CD14-positive monocyte (primary cell): ENCODE data around the gene MPC1. TPM values are rescaled to one million over a fixed set of nuclear protein-coding genes. Genes with fewer than 3 reads are reported as not detected.

Experiments used
- DNase-seq, 3 donors: peaks; one replicate each; pipeline ENCODE4 v3.0.0-alpha.2; 2011 to 2022
- H2AFZ ChIP-seq: 2 replicates; pipeline ENCODE4 v1.6.0; 2012; ENCODE audit warnings: mild to moderate bottlenecking, low read depth, low read length, inconsistent platforms; ENCODE audit not compliant: insufficient read depth, poor library complexity, severe bottlenecking
- H3K27ac ChIP-seq, 2 donors: 1 replicate in 1 of 2; 2 replicates in 1 of 2; pipeline ENCODE4 v1.5.1; 2012 to 2013; ENCODE audit warnings: low read length in 2 of 2, control low read depth in 1 of 2, inconsistent platforms in 1 of 2, low read depth in 1 of 2, mild to moderate bottlenecking in 1 of 2
- H3K27me3 ChIP-seq, 2 donors: one replicate each; pipeline versions ENCODE4 v1.6.0 to v1.6.1; 2011 to 2013; ENCODE audit warnings: low read length in 2 of 2; ENCODE audit not compliant: control insufficient read depth in 2 of 2, insufficient read depth in 2 of 2
- H3K36me3 ChIP-seq, 2 donors: replicated peaks in 1 of 2; 1 replicate in 1 of 2; 2 replicates in 1 of 2; pipeline versions ENCODE4 v1.5.1 to v1.6.1; 2012 to 2013; ENCODE audit warnings: low read length in 2 of 2, control low read depth in 1 of 2, inconsistent platforms in 1 of 2, mild to moderate bottlenecking in 1 of 2; ENCODE audit not compliant: insufficient read depth in 2 of 2, control insufficient read depth in 1 of 2
- H3K4me1 ChIP-seq, 2 donors: 1 replicate in 1 of 2; 2 replicates in 1 of 2; pipeline versions ENCODE4 v1.5.1 to v1.6.1; 2012 to 2013; ENCODE audit warnings: low read length in 2 of 2, control low read depth in 1 of 2, inconsistent platforms in 1 of 2, mild to moderate bottlenecking in 1 of 2, moderate library complexity in 1 of 2; ENCODE audit not compliant: insufficient read depth in 2 of 2, control insufficient read depth in 1 of 2
- H3K4me2 ChIP-seq: replicated peaks from 2 replicates; pipeline ENCODE3; 2012; ENCODE audit warnings: low read length, moderate library complexity, mild to moderate bottlenecking; ENCODE audit not compliant: poor library complexity, severe bottlenecking; ENCODE audit errors: extremely low read depth
- H3K4me3 ChIP-seq, 3 experiments: fragments of 200-600 bp in 1 of 3; sonication (generic) in 1 of 3; replicated peaks in 1 of 3; 1 replicate in 2 of 3; 2 replicates in 1 of 3; pipeline ENCODE4 v1.5.1; 2011 to 2013; ENCODE audit warnings: low read length in 3 of 3, mild to moderate bottlenecking in 3 of 3, control low read depth in 2 of 3, low read depth in 2 of 3, inconsistent platforms in 1 of 3, moderate library complexity in 1 of 3
- H3K79me2 ChIP-seq: 2 replicates; pipeline ENCODE4 v1.6.0; 2012; ENCODE audit warnings: mild to moderate bottlenecking, control low read depth, inconsistent platforms, low read length, moderate library complexity; ENCODE audit not compliant: insufficient read depth
- H3K9ac ChIP-seq: 2 replicates; pipeline ENCODE4 v1.6.0; 2017; ENCODE audit warnings: low read length, mild to moderate bottlenecking; ENCODE audit not compliant: insufficient read depth, poor library complexity, severe bottlenecking
- H3K9me3 ChIP-seq, 2 donors: replicated peaks in 1 of 2; 1 replicate in 1 of 2; 2 replicates in 1 of 2; pipeline versions ENCODE4 v1.5.1 to v1.6.1; 2012 to 2013; ENCODE audit warnings: low read length in 2 of 2, control low read depth in 1 of 2; ENCODE audit not compliant: control insufficient read depth in 1 of 2, insufficient read depth in 1 of 2
- H4K20me1 ChIP-seq: 2 replicates; pipeline ENCODE4 v1.6.0; 2012; ENCODE audit warnings: mild to moderate bottlenecking, low read length, control low read depth, moderate library complexity; ENCODE audit not compliant: insufficient read depth
- H3K27ac Mint-ChIP-seq, 7 donors: one replicate each; pipeline ENCODE4 v1.8.0; 2020; ENCODE audit warnings: mild to moderate bottlenecking in 7 of 7, mixed read lengths in 7 of 7, moderate library complexity in 6 of 7, inconsistent platforms in 2 of 7
- H3K27me3 Mint-ChIP-seq, 3 donors: one replicate each; pipeline ENCODE4 v1.8.0; 2021 to 2022; ENCODE audit warnings: low read depth in 3 of 3, mild to moderate bottlenecking in 3 of 3, mixed read lengths in 3 of 3, moderate library complexity in 3 of 3, inconsistent platforms in 1 of 3
- H3K36me3 Mint-ChIP-seq, 2 donors: one replicate each; pipeline ENCODE4 v1.8.0; 2020; ENCODE audit warnings: mixed read lengths in 2 of 2, inconsistent platforms in 1 of 2, mild to moderate bottlenecking in 1 of 2
- H3K4me1 Mint-ChIP-seq: one replicate; pipeline ENCODE4 v1.8.0; 2020; ENCODE audit warnings: mild to moderate bottlenecking, mixed read lengths
- H3K4me3 Mint-ChIP-seq, 2 donors: one replicate each; pipeline ENCODE4 v1.8.0; 2020; ENCODE audit warnings: mild to moderate bottlenecking in 2 of 2, mixed read lengths in 2 of 2, moderate library complexity in 1 of 2
- H3K9me3 Mint-ChIP-seq, 7 donors: one replicate each; pipeline ENCODE4 v1.8.0; 2020 to 2022; ENCODE audit warnings: mixed read lengths in 7 of 7, mild to moderate bottlenecking in 6 of 7, moderate library complexity in 6 of 7, inconsistent platforms in 2 of 7
- CTCF ChIP-seq: fragments of 200-600 bp; IDR thresholded peaks from one replicate; pipeline ENCODE4 v1.8.0; 2022; ENCODE audit warnings: antibody characterized with exemption, mild to moderate bottlenecking
- WGBS: methylation state at CpG from one replicate; pipeline ENCODE4 v1.1.5; 2013; ENCODE audit warnings: missing lambda C conversion rate; ENCODE audit not compliant: insufficient coverage; 5-methylcytosine and 5-hydroxymethylcytosine counted together
- intact Hi-C, 2 donors: fragments of 100-400 bp; cut with micrococcal nuclease; formaldehyde crosslinking; loops; one replicate each; pipeline versions ENCODE4 v1.15.0 to v1.15.1; 2023
- polyA plus RNA-seq, 3 donors: library from polyadenylated mRNA; depleted of rRNA in 1 of 3; unstranded in 2 of 3; stranded (reverse) in 1 of 3; fragments of 300-500 nt in 2 of 3; fragments of >200 nt in 1 of 3; fragmentation: Illumina TruSeq in 2 of 3; gene quantifications; 1 replicate in 2 of 3; 2 replicates in 1 of 3; pipeline ENCODE4 v1.2.3, GENCODE V29; 2012 to 2021

MPC1 gene
- polyA plus RNA-seq, 3 donors, result 52.4 to 122 (median 104) TPM

GRCh38 chr6:166355552-166355951 is 27.2 kb downstream of the MPC1 start:
- no peak overlapping the region for H3K4me2 ChIP-seq
- H3K27ac ChIP-seq, result no peak overlapping the region
- no peak for TF ChIP-seq CTCF
- no peaks in the 10 kb centered on the region for H3K9me3 ChIP-seq
- 100% methylated on average over 1 of the region's 5 CpGs for WGBS
- H3K4me1 ChIP-seq, result peaks cover 8 to 9% of the 10 kb centered on the region in 2 donors
- H3K27me3 ChIP-seq, result no peaks in the 10 kb centered on the region
- H3K4me3 ChIP-seq, result no peak overlapping the region
- H3K36me3 ChIP-seq, result no peaks in the 10 kb centered on the region
- H3K9ac ChIP-seq, result no peak overlapping the region
- H3K27me3 Mint-ChIP-seq, result no peaks in the 10 kb centered on the region
- no peaks in the 10 kb centered on the region for H3K36me3 Mint-ChIP-seq
- no peaks in the 10 kb centered on the region for H4K20me1 ChIP-seq
- H2AFZ ChIP-seq, result no peak overlapping the region
- no peak for DNase-seq
- intact Hi-C loops, result no loop called here
- peaks cover 20% of the 10 kb centered on the region for H3K4me1 Mint-ChIP-seq
- H3K4me3 Mint-ChIP-seq, result no peak overlapping the region
- H3K27ac Mint-ChIP-seq, result no peak overlapping the region
- no peaks in the 10 kb centered on the region for H3K79me2 ChIP-seq
- H3K9me3 Mint-ChIP-seq, result peaks cover 0 to 5% (median 2%) of the 10 kb centered on the region in 7 donors

GRCh38 chr6:166354965-166355364 is 27.8 kb downstream of the MPC1 start:
- TF ChIP-seq CTCF, result no peak

More at GRCh38 chr6:166354965-166355364, 27.8 kb downstream of the MPC1 start:
- H3K4me1 Mint-ChIP-seq, result peaks cover 14% of the 10 kb centered on the region
- H3K9me3 Mint-ChIP-seq, result peaks cover 0 to 6% (median 2%) of the 10 kb centered on the region in 7 donors
- no peaks in the 10 kb centered on the region for H3K27me3 ChIP-seq
- H3K27ac ChIP-seq, result no peak overlapping the region
- no peaks in the 10 kb centered on the region for H4K20me1 ChIP-seq
- H3K36me3 ChIP-seq, result no peaks in the 10 kb centered on the region
- no peak overlapping the region for H3K4me3 Mint-ChIP-seq
- H3K36me3 Mint-ChIP-seq, result no peaks in the 10 kb centered on the region
- H3K79me2 ChIP-seq, result no peaks in the 10 kb centered on the region
- no peaks in the 10 kb centered on the region for H3K27me3 Mint-ChIP-seq
- no peak for DNase-seq
- H2AFZ ChIP-seq, result no peak overlapping the region
- intact Hi-C loops, result no loop called here
- H3K4me3 ChIP-seq, result no peak overlapping the region
- no peak overlapping the region for H3K9ac ChIP-seq
- H3K9me3 ChIP-seq, result no peaks in the 10 kb centered on the region
- no peak overlapping the region for H3K27ac Mint-ChIP-seq
- peaks cover 2 to 5% of the 10 kb centered on the region in 2 donors for H3K4me1 ChIP-seq
- H3K4me2 ChIP-seq, result no peak overlapping the region
- no CpG with 5 or more reads among the region's 4 CpGs for WGBS
